K562 (cell line): ENCODE results near the gene GRIK5. TPM values are rescaled to one million over a fixed set of nuclear protein-coding genes. Genes with fewer than 3 reads are reported as not detected.

Experiments
- ATAC-seq: fragments of 200-7000 bp; cut with Tn5 transposase; 3 replicates; pipeline ENCODE4 v1.9.1; 2020; ENCODE audit warnings: moderate library complexity
- BruUV-seq: library from RNA; stranded (reverse); fragments of 400-500 nt; replicated peaks from 2 replicates; lab custom pipeline; 2021; lab: Mats Ljungman, UMichigan
- CTCF ChIA-PET: fragments of 300-600 bp; formaldehyde crosslinking; extraction: SDS; loops from one replicate; lab custom pipeline; 2021; ENCODE audit warnings: low intra/inter-chr PET ratio; lab: Yijun Ruan, JAX
- POLR2A ChIA-PET: fragments of 300-600, 350-650 bp; sonication (Branson Sonifier 250); formaldehyde crosslinking; extraction: SDS; loops from one replicate; lab custom pipeline; 2021; ENCODE audit warnings: antibody characterized with exemption, inconsistent platforms; lab: Yijun Ruan, JAX
- DNase-seq, 4 experiments: peaks; one replicate each; pipeline versions ENCODE4 v3.0.0 to v3.0.0-alpha.2; 2011 to 2018; ENCODE audit warnings: low spot score in 3 of 4, mixed read lengths in 3 of 4; ENCODE audit errors: extremely low read depth in 1 of 4
- FAIRE-seq: peaks from 2 replicates; lab custom pipeline; 2011; peaks lifted over from hg19 to GRCh38; lab: Jason Lieb, UNC
- H2AFZ ChIP-seq: 2 replicates; pipeline ENCODE4 v1.6.0; 2011; ENCODE audit warnings: low read depth, low read length, control low read depth, inconsistent platforms
- H3K27ac ChIP-seq: fragments of 200-600 bp; 3 replicates; pipeline ENCODE4 v1.8.0; 2011; ENCODE audit warnings: low read depth, mild to moderate bottlenecking, control low read depth, inconsistent platforms, low read length, moderate library complexity, mixed read lengths; ENCODE audit errors: extremely low read depth
- H3K27me3 ChIP-seq, 2 experiments: fragments of 300-600 bp in 1 of 2; 2 replicates in 1 of 2; 3 replicates in 1 of 2; pipeline versions ENCODE4 v1.6.0 to v1.8.0; 2011; ENCODE audit warnings: inconsistent platforms in 2 of 2, low read length in 2 of 2, mild to moderate bottlenecking in 1 of 2, mixed read lengths in 1 of 2, moderate library complexity in 1 of 2; ENCODE audit not compliant: control insufficient read depth in 2 of 2, insufficient read depth in 2 of 2
- H3K36me3 ChIP-seq: fragments of 300-600 bp; 3 replicates; pipeline ENCODE4 v1.8.0; 2011; ENCODE audit warnings: mild to moderate bottlenecking, low read length, inconsistent platforms; ENCODE audit not compliant: control insufficient read depth, insufficient read depth
- H3K4me1 ChIP-seq, 2 experiments: fragments of 200-600 bp in 1 of 2; replicated peaks in 1 of 2; 2 replicates in 1 of 2; 3 replicates in 1 of 2; pipeline versions ENCODE4 v1.5.1 to v1.8.0; 2011; ENCODE audit warnings: inconsistent platforms in 2 of 2, low read length in 2 of 2, mild to moderate bottlenecking in 1 of 2, mixed read lengths in 1 of 2, moderate library complexity in 1 of 2; ENCODE audit not compliant: control insufficient read depth in 2 of 2, insufficient read depth in 2 of 2
- H3K4me2 ChIP-seq: 2 replicates; pipeline ENCODE4 v1.6.1; 2011; ENCODE audit warnings: low read length, control low read depth, inconsistent platforms, mixed read lengths; ENCODE audit not compliant: insufficient read depth
- H3K4me3 ChIP-seq: fragments of 200-600 bp; sonication (generic), shearing (Covaris generic); 2 replicates; pipeline ENCODE4 v1.5.1; 2016; ENCODE audit warnings: control low read depth, inconsistent platforms
- H3K79me2 ChIP-seq: fragments of 200-600 bp; 3 replicates; pipeline ENCODE4 v1.8.0; 2011; ENCODE audit warnings: low read length, inconsistent platforms; ENCODE audit not compliant: control insufficient read depth, insufficient read depth
- H3K9ac ChIP-seq, 2 experiments: 2 replicates each; pipeline versions ENCODE4 v1.6.0 to v1.6.1; 2011; ENCODE audit warnings: low read depth in 2 of 2, low read length in 2 of 2, control low read depth in 1 of 2, inconsistent platforms in 1 of 2, mild to moderate bottlenecking in 1 of 2, mixed read lengths in 1 of 2; ENCODE audit not compliant: insufficient read depth in 1 of 2
- H3K9me1 ChIP-seq: one replicate; pipeline ENCODE4 v1.6.0; 2011; ENCODE audit warnings: inconsistent platforms, mild to moderate bottlenecking, low read length, moderate library complexity; ENCODE audit not compliant: control insufficient read depth, insufficient read depth
- H3K9me3 ChIP-seq: replicated peaks from 2 replicates; pipeline ENCODE4 v1.5.1; 2011; ENCODE audit warnings: low read depth, low read length, inconsistent platforms; ENCODE audit not compliant: control insufficient read depth, insufficient read depth
- H4K20me1 ChIP-seq: replicated peaks from 2 replicates; pipeline ENCODE4 v1.6.1; 2011; ENCODE audit warnings: low read length, inconsistent platforms, mixed read lengths; ENCODE audit not compliant: control insufficient read depth, insufficient read depth
- ADNP ChIP-seq: fragments of 200-800 bp; sonication (Bioruptor generic); IDR thresholded peaks from 2 replicates; pipeline ENCODE4 v1.6.1; 2016; ENCODE audit warnings: missing genetic modification characterization, missing compliant biosample characterization
- BCOR ChIP-seq: fragments of 450-650 bp; IDR thresholded peaks from 2 replicates; pipeline ENCODE4 v1.6.1; 2016
- CBX2 ChIP-seq: fragments of 200-600 bp; sonication (generic); IDR thresholded peaks from one replicate; pipeline ENCODE4 v1.6.1; 2012; ENCODE audit warnings: mild to moderate bottlenecking, low read length, inconsistent platforms; ENCODE audit not compliant: insufficient read depth, poor library complexity, severe bottlenecking
- CBX3 ChIP-seq, 2 experiments: IDR thresholded peaks; 1 replicate in 1 of 2; 2 replicates in 1 of 2; pipeline ENCODE4 v1.6.1; 2012; ENCODE audit warnings: inconsistent platforms in 2 of 2, low read length in 2 of 2, borderline replicate concordance in 1 of 2, control low read depth in 1 of 2
- FOXK1 ChIP-seq: sonication (generic); formaldehyde crosslinking; IDR thresholded peaks from 2 replicates; pipeline ENCODE4 v1.8.0; 2022; ENCODE audit warnings: missing genetic modification reagents, mild to moderate bottlenecking, borderline replicate concordance
- KDM1A ChIP-seq, 2 experiments: fragments of 450-650 bp; IDR thresholded peaks; 2 replicates each; pipeline ENCODE4 v1.6.1; 2016; ENCODE audit warnings: mild to moderate bottlenecking in 2 of 2
- KHSRP ChIP-seq: fragments of 450-650 bp; IDR thresholded peaks from 2 replicates; pipeline ENCODE4 v1.6.1; 2017
- POLR2A ChIP-seq: fragments of 450-650 bp; conservative IDR thresholded peaks from 2 replicates; pipeline ENCODE4 v1.6.1; 2016
- RBM25 ChIP-seq: fragments of 200-400 bp; formaldehyde crosslinking; IDR thresholded peaks from 2 replicates; pipeline ENCODE4 v1.6.1; 2018; ENCODE audit warnings: low read length, low read depth, moderate library complexity; ENCODE audit not compliant: severe bottlenecking
- SAFB ChIP-seq: fragments of 200-400 bp; formaldehyde crosslinking; IDR thresholded peaks from 2 replicates; pipeline ENCODE4 v1.6.1; 2017; ENCODE audit warnings: low read depth, low read length, borderline replicate concordance
- SETDB1 ChIP-seq: IDR thresholded peaks from one replicate; pipeline ENCODE4 v1.6.1; 2012; ENCODE audit warnings: low read length, control low read depth, inconsistent platforms
- SUPT5H ChIP-seq: fragments of 450-650 bp; IDR thresholded peaks from 2 replicates; pipeline ENCODE4 v1.6.1; 2016
- U2AF2 ChIP-seq: fragments of 200-400 bp; formaldehyde crosslinking; optimal IDR thresholded peaks from 2 replicates; pipeline ENCODE3; 2017; ENCODE audit warnings: low read depth, mild to moderate bottlenecking, low read length
- ZBTB8A ChIP-seq: fragments of 450-650 bp; IDR thresholded peaks from 2 replicates; pipeline ENCODE4 v1.6.1; 2018; ENCODE audit warnings: mild to moderate bottlenecking, moderate library complexity; ENCODE audit not compliant: partially characterized antibody
- ZNF133 ChIP-seq: fragments of 250-450 bp; sonication (Bioruptor Pico); IDR thresholded peaks from 2 replicates; pipeline ENCODE4 v1.4.0; 2020; ENCODE audit warnings: mild to moderate bottlenecking
- ZNF184 ChIP-seq: sonication (generic); formaldehyde crosslinking; IDR thresholded peaks from 2 replicates; pipeline ENCODE4 v1.5.0; 2020; ENCODE audit warnings: missing genetic modification reagents
- ZNF696 ChIP-seq: fragments of 250-450 bp; sonication (Bioruptor Pico); conservative IDR thresholded peaks from 2 replicates; pipeline ENCODE4 v1.4.0; 2020; ENCODE audit warnings: mild to moderate bottlenecking, moderate library complexity
- WGBS: fragments of 100-300 bp; shearing (Covaris generic); methylation state at CpG from one replicate; pipeline ENCODE4 v1.1.6; 2016; ENCODE audit warnings: low coverage, mixed read lengths; ENCODE audit not compliant: insufficient coverage; ENCODE audit errors: missing lambda C conversion rate; 5-methylcytosine and 5-hydroxymethylcytosine counted together
- in situ Hi-C: fragments of 300-500 bp; cut with MboI; formaldehyde crosslinking; loops from 4 replicates; pipeline ENCODE4 v1.15.0; 2018; ENCODE audit warnings: inconsistent platforms, mixed read lengths
- intact Hi-C: fragments of 100-400 bp; cut with micrococcal nuclease; formaldehyde crosslinking; loops from 2 replicates; pipeline ENCODE4 v1.14.2; 2022
- polyA plus RNA-seq, 8 experiments: library from polyadenylated mRNA; depleted of rRNA in 4 of 8; stranded (reverse) in 5 of 8; unstranded in 3 of 8; fragments of >200 nt; fragmentation: Nextera tagmentation in 2 of 8; fragmentation: Illumina TruSeq in 1 of 8; extraction: Ambion mirVana in 2 of 8; extraction: Trizol in 1 of 8; gene quantifications; 2 replicates each; pipeline versions ENCODE4 v1.2.1 to v1.2.3, GENCODE V29; 2011 to 2014; ENCODE audit warnings: inconsistent platforms in 1 of 8, missing spikeins in 1 of 8
- total RNA-seq, 7 experiments: library from RNA; depleted of rRNA in 6 of 7; stranded (reverse); fragments of >200 nt in 6 of 7; fragmentation: Illumina TruSeq in 2 of 7; extraction: Trizol in 2 of 7; gene quantifications; 2 replicates each; pipeline versions ENCODE4 v1.2.1 to v1.2.3, GENCODE V29; 2011 to 2021; ENCODE audit warnings: low replicate concordance in 1 of 7
- TF ChIP-seq, protein P1 (sequence below): IDR thresholded peaks from 3 replicates; pipeline ENCODE4 v1.6.1; 2011; ENCODE audit warnings: borderline replicate concordance, mild to moderate bottlenecking, moderate library complexity; ENCODE audit not compliant: insufficient read length; ENCODE audit errors: extremely low read depth

The GRIK5 gene
- total and polyA plus RNA-seq, 9 of the 15 experiments (the other 6 are each of a cell fraction or from before 2014, with no cell fraction given): 0.04 to 0.55 (median 0.27) TPM; not detected in 2

DNA sequence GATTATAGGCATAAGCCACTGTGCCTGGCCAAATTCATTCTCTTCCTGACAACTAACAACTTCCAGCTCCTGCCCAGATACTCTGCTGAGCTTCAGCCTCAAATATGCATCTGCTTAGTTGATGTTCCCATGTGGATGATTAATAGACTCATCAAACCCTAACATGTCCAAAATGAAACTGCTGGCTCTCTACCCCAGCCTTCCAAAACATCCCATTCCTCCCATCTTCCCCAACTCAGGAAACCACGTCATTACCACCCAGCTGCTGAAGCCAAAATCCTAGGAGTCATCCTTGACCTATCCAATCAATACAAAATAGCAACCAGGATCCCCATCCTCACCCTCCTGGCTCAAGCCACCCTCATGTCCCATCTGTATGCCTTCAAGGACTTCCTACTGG lies 41.4 kb upstream of the GRIK5 start (continued):
- TF ChIP-seq, protein P1, sequence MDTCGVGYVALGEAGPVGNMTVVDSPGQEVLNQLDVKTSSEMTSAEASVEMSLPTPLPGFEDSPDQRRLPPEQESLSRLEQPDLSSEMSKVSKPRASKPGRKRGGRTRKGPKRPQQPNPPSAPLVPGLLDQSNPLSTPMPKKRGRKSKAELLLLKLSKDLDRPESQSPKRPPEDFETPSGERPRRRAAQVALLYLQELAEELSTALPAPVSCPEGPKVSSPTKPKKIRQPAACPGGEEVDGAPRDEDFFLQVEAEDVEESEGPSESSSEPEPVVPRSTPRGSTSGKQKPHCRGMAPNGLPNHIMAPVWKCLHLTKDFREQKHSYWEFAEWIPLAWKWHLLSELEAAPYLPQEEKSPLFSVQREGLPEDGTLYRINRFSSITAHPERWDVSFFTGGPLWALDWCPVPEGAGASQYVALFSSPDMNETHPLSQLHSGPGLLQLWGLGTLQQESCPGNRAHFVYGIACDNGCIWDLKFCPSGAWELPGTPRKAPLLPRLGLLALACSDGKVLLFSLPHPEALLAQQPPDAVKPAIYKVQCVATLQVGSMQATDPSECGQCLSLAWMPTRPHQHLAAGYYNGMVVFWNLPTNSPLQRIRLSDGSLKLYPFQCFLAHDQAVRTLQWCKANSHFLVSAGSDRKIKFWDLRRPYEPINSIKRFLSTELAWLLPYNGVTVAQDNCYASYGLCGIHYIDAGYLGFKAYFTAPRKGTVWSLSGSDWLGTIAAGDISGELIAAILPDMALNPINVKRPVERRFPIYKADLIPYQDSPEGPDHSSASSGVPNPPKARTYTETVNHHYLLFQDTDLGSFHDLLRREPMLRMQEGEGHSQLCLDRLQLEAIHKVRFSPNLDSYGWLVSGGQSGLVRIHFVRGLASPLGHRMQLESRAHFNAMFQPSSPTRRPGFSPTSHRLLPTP: no peak
- TF ChIP-seq ZNF184 (CRISPR knock-in tag) (no peak), SUPT5H (no peak), KHSRP (no peak), U2AF2 (no peak), FOXK1 (CRISPR knock-in tag) (no peak), POLR2A (no peak), ZNF696 (no peak), ZNF133 (CRISPR knock-in tag) (no peak)

DNA sequence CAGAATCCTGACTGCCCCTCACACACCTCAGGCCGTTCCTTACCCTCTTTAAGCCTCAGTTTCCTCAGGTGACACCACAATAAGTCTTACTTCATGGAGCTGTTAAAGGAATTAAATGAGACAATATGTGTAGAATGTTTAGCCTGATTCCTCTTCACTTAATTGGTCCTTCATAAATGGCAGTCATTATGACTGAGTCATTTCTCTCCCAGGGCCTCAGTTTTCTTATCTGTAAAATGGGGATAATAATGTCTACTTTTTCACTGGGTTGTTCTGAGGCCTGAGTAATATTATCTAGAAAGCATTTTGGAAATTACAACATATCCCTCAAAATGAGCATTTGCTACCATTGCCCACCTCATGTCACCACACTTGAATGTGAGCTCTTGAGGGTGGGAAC lies 40.7 kb upstream of the GRIK5 start:
- no peak for DNase-seq
- Histone ChIP-seq H3K9me1 (no peaks in the 10 kb centered on the region), H3K4me1 (peaks cover 0 to 5% of the 10 kb centered on the region in 2 experiments; a peak in 2 of 5 replicates)
- TF ChIP-seq ADNP (tag): peak; percentile 57; the same call in 1 of the 2 replicates
- TF ChIP-seq CBX2: no peak
- peak; percentile 72 for TF ChIP-seq RBM25
- TF ChIP-seq SAFB: no peak
- no peak for TF ChIP-seq ZBTB8A
- peak; percentile 42 to 59; a peak in 2 of 4 replicates for TF ChIP-seq KDM1A (IDR thresholded peaks at IDR 0.05)
- TF ChIP-seq ZNF696: no peak
- TF ChIP-seq SETDB1: no peak
- TF ChIP-seq CBX3 (IDR thresholded peaks at IDR 0.05; ENCODE audit: borderline replicate concordance in 1 of 2, low read length in 2 of 2): no peak
- peak; percentile 87 for TF ChIP-seq BCOR
- TF ChIP-seq, all 486 proteins: peak for 4
- ATAC-seq (no peak), FAIRE-seq (no peak)
- H3K9me3 ChIP-seq: no peaks in the 10 kb centered on the region
- no peak overlapping the region for H3K4me3 ChIP-seq
- CTCF ChIA-PET: no interaction called here
- H3K79me2 ChIP-seq: no peaks in the 10 kb centered on the region
- intact Hi-C loops: no loop called here
- H3K9ac ChIP-seq: no peak overlapping the region
- WGBS: 0% methylated on average over 1 of the region's 1 CpG
- peaks cover 8 to 27% of the 10 kb centered on the region in 2 experiments; a peak in 4 of 5 replicates for H3K27me3 ChIP-seq
- in situ Hi-C loops: loop anchor here (25.0 kb wide), 1 partner anchor 427 kb away; the partner anchor contains the start of gene CEACAM1
- H3K4me2 ChIP-seq: no peak overlapping the region
- POLR2A ChIA-PET: interaction anchor here (0.7 to 1.5 kb wide), 3 partner anchors 9 to 305 kb away, joined by 3 to 5 read pairs (median 3); no protein-coding TSS in a partner anchor
- 0 out of 2 replicates have a peak, but pooled peaks cover 6% of the 10 kb centered on the region for H4K20me1 ChIP-seq
- BruUV-seq: no TSS peak
- H3K27ac ChIP-seq: no peak overlapping the region
- no peaks in the 10 kb centered on the region for H3K36me3 ChIP-seq
- H2AFZ ChIP-seq: no peak overlapping the region
